Measurements from ENCODE around the gene SEC14L1.
"Not testable (repeated sequence)": the region's sequence is repeated elsewhere in the genome, so short reads cannot be mapped to it uniquely, and the experiment has no call there.

Gene SEC14L1

DNA sequence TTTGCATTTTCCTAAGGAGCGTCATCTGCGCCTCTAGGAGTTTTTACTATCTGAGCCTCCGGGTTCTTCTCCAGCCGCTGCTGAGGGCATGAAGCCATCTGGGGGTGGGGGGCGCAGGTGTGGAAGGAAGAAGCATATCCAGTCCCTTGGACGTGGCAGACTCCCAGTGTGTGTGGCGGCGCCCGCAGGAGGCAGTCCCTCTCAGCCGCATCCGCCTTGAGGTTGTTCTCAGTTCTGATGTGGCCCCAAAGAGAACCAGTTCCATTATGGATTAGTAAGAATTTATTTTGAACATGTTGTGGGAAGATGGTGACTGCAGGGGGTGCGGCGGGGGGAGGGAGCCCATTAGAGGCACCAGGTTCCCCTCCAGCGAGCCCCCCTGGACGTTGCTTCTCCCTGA lies 100.2 kb downstream of the SEC14L1 start:
- Histone ChIP-seq H3K36me3 (ENCODE audit: control insufficient read depth in 2 of 2, insufficient read depth in 2 of 2, low read length in 2 of 2) (no peaks in the 10 kb centered on the region), H3K9ac (ENCODE audit: low read length in 2 of 2) (no peak overlapping the region), H3K27me3 (ENCODE audit: control insufficient read depth in 1 of 2, insufficient read depth in 2 of 2, low read length in 2 of 2) (no peaks in the 10 kb centered on the region), H3K4me1 (ENCODE audit: control insufficient read depth, insufficient read depth, low read length) (peaks cover 4% of the 10 kb centered on the region), H3K9me3 (ENCODE audit: control insufficient read depth in 2 of 2, low read length in 2 of 2) (no peaks in the 10 kb centered on the region), H3K27ac (ENCODE audit: low read length) (no peak overlapping the region), H3K4me3 (ENCODE audit: low read length in 2 of 2) (no peak overlapping the region)

- Histone ChIP-seq H3K9me3 (ENCODE audit: control insufficient read depth in 2 of 2, low read length in 2 of 2) (no peaks in the 10 kb centered on the region), H3K4me1 (ENCODE audit: control insufficient read depth, insufficient read depth, low read length) (peaks cover 13% of the 10 kb centered on the region), H3K4me3 (ENCODE audit: low read length in 2 of 2) (no peak overlapping the region), H3K27ac (ENCODE audit: low read length) (no peak overlapping the region), H3K27me3 (ENCODE audit: control insufficient read depth in 1 of 2, insufficient read depth in 2 of 2, low read length in 2 of 2) (peaks cover 0 to 2% of the 10 kb centered on the region in 2 donors), H3K9ac (ENCODE audit: low read length in 2 of 2) (no peak overlapping the region), H3K36me3 (ENCODE audit: control insufficient read depth in 2 of 2, insufficient read depth in 2 of 2, low read length in 2 of 2) (no peaks in the 10 kb centered on the region)
Observed at GRCh38 chr17:77242118-77242851, 101.5 kb downstream of the SEC14L1 start.

- Histone ChIP-seq H3K27me3 (ENCODE audit: control insufficient read depth in 1 of 2, insufficient read depth in 2 of 2, low read length in 2 of 2) (peaks cover 4 to 10% of the 10 kb centered on the region in 2 donors), H3K9ac (ENCODE audit: low read length in 2 of 2) (no peak overlapping the region), H3K4me3 (ENCODE audit: low read length in 2 of 2) (no peak overlapping the region), H3K27ac (ENCODE audit: low read length) (no peak overlapping the region), H3K4me1 (ENCODE audit: control insufficient read depth, insufficient read depth, low read length) (peaks cover 15% of the 10 kb centered on the region), H3K36me3 (ENCODE audit: control insufficient read depth in 2 of 2, insufficient read depth in 2 of 2, low read length in 2 of 2) (no peaks in the 10 kb centered on the region), H3K9me3 (ENCODE audit: control insufficient read depth in 2 of 2, low read length in 2 of 2) (no peaks in the 10 kb centered on the region)
Observed at GRCh38 chr17:77245162-77245926, 104.6 kb downstream of the SEC14L1 start.

DNA sequence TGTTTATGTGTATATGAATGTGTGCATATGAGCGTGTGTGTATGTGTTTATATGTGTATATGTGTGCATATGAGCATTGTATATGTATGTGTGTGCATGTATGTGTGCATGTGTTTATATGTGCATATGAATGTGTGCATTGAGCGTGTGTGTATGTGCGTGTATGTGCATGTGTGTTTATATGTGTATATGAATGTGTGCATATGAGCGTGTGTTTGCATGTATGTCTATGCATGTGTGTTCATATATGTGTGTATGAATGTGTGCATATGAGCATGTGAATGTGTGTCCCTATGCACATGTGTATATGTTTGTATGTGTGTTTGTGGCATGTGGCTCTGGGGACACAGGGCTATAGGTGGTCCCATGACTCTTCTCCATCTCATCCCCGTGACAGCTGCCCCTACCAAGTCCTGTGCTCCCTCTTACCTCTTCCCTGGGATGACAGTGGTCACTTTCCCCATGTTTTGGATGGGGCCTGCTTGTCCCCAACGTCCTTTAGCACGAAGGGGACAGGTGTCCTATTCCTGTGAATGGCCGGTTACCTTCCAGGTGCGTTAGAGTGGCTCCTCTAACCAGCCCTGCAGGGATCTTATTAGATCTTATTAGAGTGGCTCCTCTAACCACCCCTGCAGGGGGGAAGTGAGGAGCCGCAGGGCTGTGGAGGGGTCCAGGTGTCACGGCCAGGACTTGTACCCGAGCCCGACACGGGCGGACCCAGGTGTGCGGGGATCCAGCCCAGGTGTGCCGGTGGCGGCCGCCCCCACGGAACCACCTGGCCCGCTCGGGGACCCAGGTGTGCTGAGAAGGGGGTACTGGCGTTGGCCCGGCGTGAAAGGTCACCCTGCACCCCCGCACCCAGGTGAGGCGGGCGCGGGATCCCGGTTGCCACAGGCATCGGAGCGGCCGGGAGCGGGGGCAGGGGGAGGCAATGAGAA lies 105.6 kb downstream of the SEC14L1 start:
- Histone ChIP-seq H3K27ac (ENCODE audit: low read length) (no peak overlapping the region), H3K9ac (ENCODE audit: low read length in 2 of 2) (peak overlapping the region; percentile 28 to 55), H3K4me1 (ENCODE audit: control insufficient read depth, insufficient read depth, low read length) (peaks cover 15% of the 10 kb centered on the region), H3K9me3 (ENCODE audit: control insufficient read depth in 2 of 2, low read length in 2 of 2) (no peaks in the 10 kb centered on the region), H3K36me3 (ENCODE audit: control insufficient read depth in 2 of 2, insufficient read depth in 2 of 2, low read length in 2 of 2) (no peaks in the 10 kb centered on the region), H3K4me3 (ENCODE audit: low read length in 2 of 2) (peak overlapping the region; percentile 51 to 73), H3K27me3 (ENCODE audit: control insufficient read depth in 1 of 2, insufficient read depth in 2 of 2, low read length in 2 of 2) (peaks cover 4 to 10% of the 10 kb centered on the region in 2 donors)

GRCh38 chr17:77247048-77247541 lies 106.3 kb downstream of the SEC14L1 start:
- Histone ChIP-seq H3K4me3 (ENCODE audit: low read length in 2 of 2) (peak overlapping the region; percentile 51 to 73), H3K4me1 (ENCODE audit: control insufficient read depth, insufficient read depth, low read length) (peaks cover 15% of the 10 kb centered on the region), H3K36me3 (ENCODE audit: control insufficient read depth in 2 of 2, insufficient read depth in 2 of 2, low read length in 2 of 2) (no peaks in the 10 kb centered on the region), H3K9me3 (ENCODE audit: control insufficient read depth in 2 of 2, low read length in 2 of 2) (no peaks in the 10 kb centered on the region), H3K9ac (ENCODE audit: low read length in 2 of 2) (peak overlapping the region; percentile 28 to 36), H3K27me3 (ENCODE audit: control insufficient read depth in 1 of 2, insufficient read depth in 2 of 2, low read length in 2 of 2) (peaks cover 4 to 10% of the 10 kb centered on the region in 2 donors), H3K27ac (ENCODE audit: low read length) (no peak overlapping the region)

GRCh38 chr17:77247609-77248008 lies 106.8 kb downstream of the SEC14L1 start:
- Histone ChIP-seq H3K4me1 (ENCODE audit: control insufficient read depth, insufficient read depth, low read length) (peaks cover 11% of the 10 kb centered on the region), H3K4me3 (ENCODE audit: low read length in 2 of 2) (peak overlapping the region in 1 of 2 donors; percentile 73), H3K36me3 (ENCODE audit: control insufficient read depth in 2 of 2, insufficient read depth in 2 of 2, low read length in 2 of 2) (no peaks in the 10 kb centered on the region), H3K9me3 (ENCODE audit: control insufficient read depth in 2 of 2, low read length in 2 of 2) (no peaks in the 10 kb centered on the region), H3K27me3 (ENCODE audit: control insufficient read depth in 1 of 2, insufficient read depth in 2 of 2, low read length in 2 of 2) (peaks cover 4 to 10% of the 10 kb centered on the region in 2 donors), H3K27ac (ENCODE audit: low read length) (no peak overlapping the region), H3K9ac (ENCODE audit: low read length in 2 of 2) (peak overlapping the region in 1 of 2 donors; percentile 28)

DNA sequence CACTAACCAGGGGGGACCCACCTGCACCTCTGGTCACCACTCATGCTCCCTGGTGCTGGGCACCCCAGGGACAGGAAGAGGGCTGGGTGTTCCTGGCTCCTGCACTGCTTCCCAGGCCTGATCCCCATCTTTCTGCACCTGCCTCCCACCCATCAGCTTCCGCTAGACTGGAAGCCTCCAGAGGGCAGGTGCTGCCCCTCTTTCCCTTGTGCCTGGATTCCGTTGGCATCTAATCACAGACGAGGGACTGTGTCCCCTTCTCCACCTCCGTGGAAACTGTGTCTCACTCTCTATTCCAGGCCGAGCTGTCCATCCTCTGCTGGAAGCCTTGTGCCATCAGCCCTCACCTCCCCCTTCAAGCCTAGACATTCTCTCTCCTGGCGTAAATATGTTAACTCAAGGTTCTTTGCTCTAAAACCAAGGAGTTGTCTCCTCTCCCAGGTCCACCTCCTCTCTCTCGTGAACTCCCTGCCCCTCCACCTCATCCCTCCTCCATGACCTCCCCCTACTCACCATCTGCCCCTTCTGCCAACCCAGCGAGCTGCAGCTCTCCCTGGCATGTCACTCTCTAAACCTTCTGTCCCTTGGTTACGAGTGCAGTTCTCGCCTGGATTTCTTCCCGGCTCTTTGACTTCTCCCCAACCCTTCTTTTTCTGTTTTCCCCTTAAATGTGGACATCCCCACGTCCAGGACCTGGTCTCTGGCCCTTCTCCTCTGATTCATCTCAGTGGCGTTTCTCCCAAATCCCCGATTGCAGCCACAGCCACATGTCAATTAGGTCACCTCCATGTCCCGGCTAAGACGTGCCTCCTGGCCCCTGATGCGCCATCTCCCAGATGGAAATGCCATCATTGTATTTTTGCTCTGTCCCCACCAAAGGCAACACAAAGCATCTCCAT lies 107.7 kb downstream of the SEC14L1 start:
- H3K9ac ChIP-seq (ENCODE audit: low read length in 2 of 2) = no peak overlapping the region
- no peak overlapping the region for H3K27ac ChIP-seq (ENCODE audit: low read length)
- H3K27me3 ChIP-seq (ENCODE audit: control insufficient read depth in 1 of 2, insufficient read depth in 2 of 2, low read length in 2 of 2) = peaks cover 6 to 10% of the 10 kb centered on the region in 2 donors
- peaks cover 11% of the 10 kb centered on the region for H3K4me1 ChIP-seq (ENCODE audit: control insufficient read depth, insufficient read depth, low read length)
- no peak overlapping the region for H3K4me3 ChIP-seq (ENCODE audit: low read length in 2 of 2)
- no peaks in the 10 kb centered on the region for H3K9me3 ChIP-seq (ENCODE audit: control insufficient read depth in 2 of 2, low read length in 2 of 2)
- H3K36me3 ChIP-seq (ENCODE audit: control insufficient read depth in 2 of 2, insufficient read depth in 2 of 2, low read length in 2 of 2) = no peaks in the 10 kb centered on the region

- Histone ChIP-seq H3K4me3 (ENCODE audit: low read length in 2 of 2) (no peak overlapping the region), H3K36me3 (ENCODE audit: control insufficient read depth in 2 of 2, insufficient read depth in 2 of 2, low read length in 2 of 2) (no peaks in the 10 kb centered on the region), H3K27me3 (ENCODE audit: control insufficient read depth in 1 of 2, insufficient read depth in 2 of 2, low read length in 2 of 2) (peaks cover 10 to 13% of the 10 kb centered on the region in 2 donors), H3K27ac (ENCODE audit: low read length) (no peak overlapping the region), H3K4me1 (ENCODE audit: control insufficient read depth, insufficient read depth, low read length) (peaks cover 7% of the 10 kb centered on the region), H3K9me3 (ENCODE audit: control insufficient read depth in 2 of 2, low read length in 2 of 2) (no peaks in the 10 kb centered on the region), H3K9ac (ENCODE audit: low read length in 2 of 2) (no peak overlapping the region)
Observed at GRCh38 chr17:77251622-77252183, 110.9 kb downstream of the SEC14L1 start.

DNA sequence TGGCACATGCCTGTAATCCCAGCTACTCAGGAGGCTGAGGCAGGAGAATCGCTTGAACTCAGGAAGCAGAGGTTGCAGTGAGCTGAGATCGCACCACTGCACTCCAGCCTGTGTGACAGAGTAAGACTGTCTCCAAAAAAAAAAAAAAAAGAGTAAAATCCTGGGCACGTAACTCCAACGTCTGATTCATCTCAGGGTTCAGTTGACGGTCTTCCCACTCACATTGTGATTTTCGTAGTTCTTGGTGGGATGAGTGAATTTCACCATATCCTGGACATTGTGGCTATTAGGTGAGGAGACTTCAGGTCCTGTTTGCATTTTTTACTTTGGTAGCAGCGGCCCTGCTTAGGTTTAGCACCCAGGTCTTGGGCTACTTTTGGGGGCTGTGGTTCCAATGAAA lies 111.5 kb downstream of the SEC14L1 start:
- H3K27ac ChIP-seq (ENCODE audit: low read length); H3K36me3 ChIP-seq (ENCODE audit: control insufficient read depth in 2 of 2, insufficient read depth in 2 of 2, low read length in 2 of 2); H3K4me3 ChIP-seq (ENCODE audit: low read length in 2 of 2); H3K9me3 ChIP-seq (ENCODE audit: control insufficient read depth in 2 of 2, low read length in 2 of 2); H3K9ac ChIP-seq (ENCODE audit: low read length in 2 of 2); H3K4me1 ChIP-seq (ENCODE audit: control insufficient read depth, insufficient read depth, low read length): not testable (repeated sequence)
- peaks cover 8 to 13% of the 10 kb centered on the region in 2 donors for H3K27me3 ChIP-seq (ENCODE audit: control insufficient read depth in 1 of 2, insufficient read depth in 2 of 2, low read length in 2 of 2)

Data from stomach smooth muscle (tissue), 2 donors.